Immature natural killer cell (primary cell): ENCODE measurements around the gene PAX5. TPM values are rescaled to one million over a fixed set of nuclear protein-coding genes. Genes with fewer than 3 reads are reported as not detected.

ENCODE experiments used
- DNase-seq, 3 donors: peaks; one replicate each; pipeline ENCODE4 v3.0.0; 2022; ENCODE audit warnings: mixed read lengths in 1 of 3
- H3K27ac Mint-ChIP-seq, 6 donors: one replicate each; pipeline ENCODE4 v1.8.0; 2020; ENCODE audit warnings: mixed read lengths in 6 of 6, mild to moderate bottlenecking in 5 of 6, inconsistent platforms in 4 of 6, moderate library complexity in 3 of 6
- H3K27me3 Mint-ChIP-seq, 3 donors: one replicate each; pipeline ENCODE4 v1.8.0; 2020 to 2021; ENCODE audit warnings: low read depth in 3 of 3, mild to moderate bottlenecking in 3 of 3, mixed read lengths in 3 of 3, moderate library complexity in 3 of 3, inconsistent platforms in 1 of 3
- H3K36me3 Mint-ChIP-seq, 3 donors: one replicate each; pipeline ENCODE4 v1.8.0; 2020; ENCODE audit warnings: mixed read lengths in 3 of 3, inconsistent platforms in 2 of 3, mild to moderate bottlenecking in 2 of 3
- H3K4me1 Mint-ChIP-seq, 2 donors: one replicate each; pipeline ENCODE4 v1.8.0; 2020; ENCODE audit warnings: inconsistent platforms in 2 of 2, mild to moderate bottlenecking in 2 of 2, mixed read lengths in 2 of 2, moderate library complexity in 1 of 2
- H3K4me3 Mint-ChIP-seq, 5 donors: one replicate each; pipeline ENCODE4 v1.8.0; 2020; ENCODE audit warnings: mild to moderate bottlenecking in 5 of 5, mixed read lengths in 5 of 5, inconsistent platforms in 3 of 5, moderate library complexity in 3 of 5
- H3K9me3 Mint-ChIP-seq, 6 donors: one replicate each; pipeline ENCODE4 v1.8.0; 2020; ENCODE audit warnings: mild to moderate bottlenecking in 6 of 6, mixed read lengths in 6 of 6, inconsistent platforms in 4 of 6, moderate library complexity in 3 of 6
- polyA plus RNA-seq, 3 donors: library from polyadenylated mRNA; unstranded; fragments of 300-500 nt; fragmentation: Illumina TruSeq; gene quantifications; one replicate each; pipeline ENCODE4 v1.2.3, GENCODE V29; 2021

PAX5 gene
- polyA plus RNA-seq, 3 donors from 2014 or later, result 0.03 TPM; not detected in 2

DNA sequence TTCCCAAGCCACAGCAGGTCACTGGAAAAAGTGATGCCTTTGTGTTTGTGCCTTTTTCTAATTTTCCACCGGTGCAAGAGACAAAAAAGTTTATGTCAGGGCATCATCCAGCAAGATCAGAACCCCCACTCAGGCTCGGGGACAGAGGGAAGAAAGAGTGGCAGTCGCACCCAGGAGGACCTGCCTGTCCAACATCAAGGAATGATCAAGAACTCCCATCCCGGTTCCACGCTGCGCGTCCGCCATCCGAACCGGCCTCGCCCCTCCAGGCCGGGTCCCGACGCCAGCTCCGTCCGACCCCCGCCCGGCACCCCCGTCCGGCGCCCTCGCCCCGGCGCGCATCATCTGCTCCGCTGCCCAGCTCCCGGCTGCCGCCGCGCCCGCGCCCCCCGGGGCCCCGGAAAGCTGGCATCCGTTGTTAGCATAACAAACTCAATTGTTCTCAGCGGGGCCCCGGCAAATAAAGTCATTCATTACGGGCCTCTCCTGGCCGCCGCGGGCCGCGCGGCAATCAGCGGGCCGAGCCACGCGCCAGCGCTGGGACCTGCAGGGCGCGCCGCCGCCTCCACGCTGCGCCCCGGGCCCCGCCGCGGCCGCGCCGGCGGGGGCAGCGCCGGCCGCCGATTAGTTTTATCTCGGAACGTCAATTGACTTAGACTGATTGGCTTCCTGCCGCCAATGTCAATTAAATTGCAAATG lies 48.1 kb downstream of the PAX5 start:
- Mint-ChIP-seq H3K36me3 (peaks cover 0 to 8% (median 5%) of the 10 kb centered on the region in 3 donors), H3K9me3 (peaks cover 8 to 18% (median 8%) of the 10 kb centered on the region in 6 donors), H3K27ac (no peak overlapping the region), H3K27me3 (peaks cover 6 to 32% (median 30%) of the 10 kb centered on the region in 3 donors), H3K4me1 (peaks cover 0 to 7% of the 10 kb centered on the region in 2 donors), H3K4me3 (peak overlapping the region in 3 of 5 donors; percentile 7 to 20 (median 14))
- DNase-seq, result no peak

DNA sequence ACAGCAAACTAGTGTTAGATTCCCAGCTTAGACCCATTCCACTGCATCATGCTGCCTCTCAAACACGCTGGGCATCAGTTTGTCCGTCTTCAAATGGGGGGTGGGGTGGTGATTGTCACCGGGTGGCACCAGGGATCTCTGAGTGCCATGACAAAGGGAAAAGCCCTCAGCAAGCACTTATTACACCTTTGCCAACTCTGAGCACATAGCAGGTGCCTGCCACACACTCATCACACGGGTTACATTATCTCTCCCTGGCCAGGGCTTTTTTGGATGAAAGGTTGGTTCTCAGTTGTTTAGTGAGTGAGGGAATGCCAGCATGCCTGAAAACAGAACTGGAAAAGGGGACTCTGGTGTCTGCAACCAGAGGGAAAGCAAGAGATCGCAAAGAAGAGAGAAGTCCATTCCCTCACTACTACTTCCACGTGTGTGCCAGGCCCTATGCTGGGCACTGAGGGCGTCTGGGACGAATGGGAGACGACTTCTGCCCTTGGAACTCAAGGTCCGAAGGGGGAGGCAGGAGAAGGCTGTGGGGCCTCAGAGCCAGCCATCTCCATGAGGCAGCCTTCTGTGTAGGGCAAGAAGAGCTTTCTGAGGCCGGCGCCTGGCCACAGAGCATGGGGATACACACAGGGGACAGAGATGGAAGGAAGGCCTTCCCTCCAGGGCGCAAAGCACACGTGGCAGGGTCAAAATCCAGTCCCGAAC lies 48.9 kb downstream of the PAX5 start:
- Mint-ChIP-seq H3K27ac (no peak overlapping the region), H3K4me1 (peaks cover 0 to 7% of the 10 kb centered on the region in 2 donors), H3K4me3 (peak overlapping the region in 3 of 5 donors; percentile 7 to 20 (median 14)), H3K9me3 (peaks cover 2 to 11% (median 5%) of the 10 kb centered on the region in 6 donors), H3K27me3 (peaks cover 6 to 30% (median 29%) of the 10 kb centered on the region in 3 donors), H3K36me3 (peaks cover 0 to 5% (median 2%) of the 10 kb centered on the region in 3 donors)
- DNase-seq, result no peak

GRCh38 chr9:36980148-36980974 lies 53.7 kb downstream of the PAX5 start:
- Mint-ChIP-seq H3K27ac (no peak overlapping the region), H3K9me3 (no peaks in the 10 kb centered on the region), H3K4me3 (no peak overlapping the region), H3K4me1 (peaks cover 0 to 2% of the 10 kb centered on the region in 2 donors), H3K36me3 (no peaks in the 10 kb centered on the region), H3K27me3 (peaks cover 8 to 12% (median 11%) of the 10 kb centered on the region in 3 donors)
- no peak for DNase-seq

- no peak for DNase-seq
- H3K27ac Mint-ChIP-seq, result no peak overlapping the region
- H3K36me3 Mint-ChIP-seq, result no peaks in the 10 kb centered on the region
- no peaks in the 10 kb centered on the region for H3K9me3 Mint-ChIP-seq
- H3K4me3 Mint-ChIP-seq, result no peak overlapping the region
- H3K4me1 Mint-ChIP-seq, result no peaks in the 10 kb centered on the region
- peaks cover 4 to 5% (median 4%) of the 10 kb centered on the region in 3 donors for H3K27me3 Mint-ChIP-seq
Measured at GRCh38 chr9:36976371-36977030, 57.6 kb downstream of the PAX5 start.

- H3K4me1 Mint-ChIP-seq, result no peaks in the 10 kb centered on the region
- H3K27ac Mint-ChIP-seq, result no peak overlapping the region
- peaks cover 4 to 5% (median 4%) of the 10 kb centered on the region in 3 donors for H3K27me3 Mint-ChIP-seq
- H3K4me3 Mint-ChIP-seq, result no peak overlapping the region
- H3K9me3 Mint-ChIP-seq, result no peaks in the 10 kb centered on the region
- H3K36me3 Mint-ChIP-seq, result no peaks in the 10 kb centered on the region
- no peak for DNase-seq
Measured at GRCh38 chr9:36974731-36975130, 59.3 kb downstream of the PAX5 start.

DNA sequence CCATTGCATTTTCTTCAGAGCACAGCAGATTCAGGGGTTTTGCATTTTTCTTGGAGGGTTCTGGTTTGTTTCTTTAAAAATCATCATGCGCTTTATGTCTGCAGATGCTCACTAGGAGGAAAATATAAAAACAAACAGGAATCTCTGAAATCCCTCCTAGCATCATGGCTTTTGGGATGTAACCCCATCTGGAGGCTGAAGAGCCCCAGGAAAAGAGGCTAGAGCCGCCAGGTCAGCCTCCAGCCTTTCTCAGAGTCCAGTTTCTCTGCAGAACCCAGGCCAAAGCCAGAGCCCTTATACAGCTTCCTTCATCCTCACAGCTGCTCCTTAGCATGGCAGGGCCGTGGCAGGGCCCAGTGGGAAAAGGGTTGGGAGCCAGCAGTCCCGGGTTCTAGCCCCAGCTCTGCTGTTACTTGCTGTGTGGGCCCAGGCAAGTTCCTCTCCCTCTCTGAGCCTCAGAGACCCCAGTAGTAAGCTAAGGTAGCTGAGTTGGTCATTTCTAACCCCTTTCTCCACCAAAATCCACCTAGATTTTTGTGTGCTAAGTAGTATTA lies 62.1 kb downstream of the PAX5 start:
- Mint-ChIP-seq H3K27me3 (peaks cover 0 to 5% (median 4%) of the 10 kb centered on the region in 3 donors), H3K27ac (no peak overlapping the region), H3K36me3 (no peaks in the 10 kb centered on the region), H3K4me3 (no peak overlapping the region), H3K4me1 (no peaks in the 10 kb centered on the region), H3K9me3 (no peaks in the 10 kb centered on the region)
- DNase-seq, result no peak

- Mint-ChIP-seq H3K27ac (no peak overlapping the region), H3K4me1 (peaks cover 0 to 1% of the 10 kb centered on the region in 2 donors), H3K36me3 (no peaks in the 10 kb centered on the region), H3K27me3 (peaks cover 0 to 7% (median 5%) of the 10 kb centered on the region in 3 donors), H3K4me3 (no peak overlapping the region), H3K9me3 (no peaks in the 10 kb centered on the region)
- DNase-seq, result no peak
Measured at GRCh38 chr9:36970007-36970888, 63.8 kb downstream of the PAX5 start.

- Mint-ChIP-seq H3K4me3 (no peak overlapping the region), H3K27me3 (peaks cover 0 to 7% (median 5%) of the 10 kb centered on the region in 3 donors), H3K27ac (no peak overlapping the region), H3K4me1 (peaks cover 0 to 1% of the 10 kb centered on the region in 2 donors), H3K36me3 (no peaks in the 10 kb centered on the region), H3K9me3 (no peaks in the 10 kb centered on the region)
- no peak for DNase-seq
Measured at GRCh38 chr9:36969216-36969771, 64.8 kb downstream of the PAX5 start.

DNA sequence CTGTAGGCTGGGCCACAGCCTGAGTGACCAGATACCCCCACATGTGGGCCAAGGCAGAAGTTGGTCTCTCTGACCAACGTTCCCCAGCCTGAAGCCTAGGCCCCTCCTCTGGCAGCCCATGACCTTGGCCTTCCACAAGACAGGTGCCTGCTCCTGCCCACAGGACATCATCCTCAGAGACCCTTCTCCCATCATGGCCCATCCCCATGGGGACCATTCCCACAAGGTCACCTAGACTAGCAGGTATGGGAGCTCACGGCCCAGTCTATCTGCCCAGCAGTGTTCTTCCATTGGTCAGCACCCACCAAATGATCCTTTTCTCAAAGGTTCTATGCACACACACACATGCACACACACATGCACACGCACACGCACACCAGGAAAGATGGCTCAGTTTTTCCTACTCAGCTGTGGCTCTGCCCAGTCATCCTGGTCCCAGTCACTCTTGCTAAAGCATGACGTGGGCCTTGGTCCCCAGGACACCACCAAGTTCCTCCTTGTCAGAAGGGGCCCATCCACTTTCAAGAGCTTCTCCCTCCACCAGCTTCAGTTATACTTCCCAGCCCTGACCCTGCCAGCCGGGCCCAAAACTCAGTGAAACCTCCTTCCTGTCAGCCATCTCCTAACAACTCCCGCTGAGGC lies 65.4 kb downstream of the PAX5 start:
- H3K36me3 Mint-ChIP-seq, result no peaks in the 10 kb centered on the region
- H3K27ac Mint-ChIP-seq, result no peak overlapping the region

DNA sequence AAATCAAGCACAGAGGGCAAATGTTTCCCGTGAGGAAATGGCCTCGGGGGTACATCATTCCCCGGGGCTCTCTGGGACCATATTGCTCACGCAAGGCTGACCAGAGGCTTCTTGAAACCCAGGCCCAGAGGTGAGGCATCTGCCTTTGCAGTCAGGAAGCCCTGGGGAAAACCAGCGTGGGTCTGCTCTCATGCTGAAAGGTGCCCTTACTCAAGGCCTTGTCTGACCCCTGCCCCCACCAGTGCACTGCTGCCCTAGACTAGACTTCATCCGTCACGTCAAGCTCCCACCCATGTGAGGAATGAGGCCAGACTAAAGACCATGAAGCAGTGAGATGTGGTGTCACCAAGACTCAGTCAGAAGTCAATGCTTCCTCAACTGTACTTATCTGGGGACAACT lies 66.1 kb downstream of the PAX5 start:
- no peak overlapping the region for H3K4me3 Mint-ChIP-seq
- H3K27ac Mint-ChIP-seq, result no peak overlapping the region
- no peaks in the 10 kb centered on the region for H3K36me3 Mint-ChIP-seq
- peaks cover 2 to 5% (median 5%) of the 10 kb centered on the region in 3 donors for H3K27me3 Mint-ChIP-seq
- no peak for DNase-seq
- no peaks in the 10 kb centered on the region for H3K9me3 Mint-ChIP-seq
- peaks cover 0 to 1% of the 10 kb centered on the region in 2 donors for H3K4me1 Mint-ChIP-seq

More for the DNA sequence above, 65.4 kb downstream of the PAX5 start:
- peaks cover 0 to 1% of the 10 kb centered on the region in 2 donors for H3K4me1 Mint-ChIP-seq
- H3K4me3 Mint-ChIP-seq, result no peak overlapping the region
- no peaks in the 10 kb centered on the region for H3K9me3 Mint-ChIP-seq
- DNase-seq, result no peak
- peaks cover 0 to 7% (median 5%) of the 10 kb centered on the region in 3 donors for H3K27me3 Mint-ChIP-seq

GRCh38 chr9:36966371-36967097 lies 67.5 kb downstream of the PAX5 start:
- Mint-ChIP-seq H3K27ac (no peak overlapping the region), H3K9me3 (no peaks in the 10 kb centered on the region), H3K27me3 (peaks cover 2 to 3% (median 2%) of the 10 kb centered on the region in 3 donors), H3K36me3 (no peaks in the 10 kb centered on the region), H3K4me1 (peaks cover 0 to 2% of the 10 kb centered on the region in 2 donors), H3K4me3 (peak overlapping the region in 1 of 5 donors; percentile 41)
- DNase-seq, result no peak
